ENCODE data around the gene IPO13. TPM values are rescaled to one million over a fixed set of nuclear protein-coding genes. Genes with fewer than 3 reads are reported as not detected.

Gene IPO13
- total RNA-seq, 2 experiments from 2014 or later: 8.0 to 12.4 TPM

- Mint-ChIP-seq H3K9me3 (no peaks in the 10 kb centered on the region), H3K27ac (no peak overlapping the region), H3K4me1 (ENCODE audit: low read depth) (peaks cover 20% of the 10 kb centered on the region), H3K4me3 (no peak overlapping the region), H3K27me3 (ENCODE audit: low read depth) (no peaks in the 10 kb centered on the region), H3K36me3 (ENCODE audit: low read depth) (peaks cover 10% of the 10 kb centered on the region)
- intact Hi-C loops (cut with micrococcal nuclease): loop anchor here (10.0 kb wide), 1 partner anchor 578 kb away; the partner anchor contains the start of gene ELOVL1
- DNase-seq: no peak
- CTCF ChIA-PET: interaction anchor here (0.7 to 5.6 kb wide), 3 partner anchors 8 to 178 kb away, joined by 7 to 76 read pairs (median 39); partner anchors contain the start of gene ARTN
These were observed 4.3 kb upstream of the IPO13 start for GRCh38 chr1:43942411-43942810.

GRCh38 chr1:43944860-43945259 is 1.9 kb upstream of the IPO13 start:
- Mint-ChIP-seq H3K9me3 (no peaks in the 10 kb centered on the region), H3K4me3 (peak overlapping the region; percentile 90)

GRCh38 chr1:43945674-43946235 is 995 bp upstream of the IPO13 start:
- CTCF ChIA-PET: interaction anchor here (0.6 to 5.6 kb wide), 18 partner anchors 9 to 456 kb away, joined by 3 to 76 read pairs (median 4); partner anchors contain the start of genes ARTN and PTPRF
- intact Hi-C loops (cut with micrococcal nuclease): loop anchor here (1.0 to 10.0 kb wide), 10 partner anchors 11 to 581 kb away; partner anchors contain the start of genes ATP6V0B, CCDC24, ELOVL1 and KDM4A
- Mint-ChIP-seq H3K27me3 (ENCODE audit: low read depth) (no peaks in the 10 kb centered on the region), H3K36me3 (ENCODE audit: low read depth) (peaks cover 7% of the 10 kb centered on the region), H3K9me3 (no peaks in the 10 kb centered on the region), H3K4me1 (ENCODE audit: low read depth) (peaks cover 37% of the 10 kb centered on the region), H3K4me3 (peak overlapping the region; percentile 90), H3K27ac (peak overlapping the region; percentile 88)
- no peak for DNase-seq

More at GRCh38 chr1:43944860-43945259, 1.9 kb upstream of the IPO13 start:
- Mint-ChIP-seq H3K27ac (no peak overlapping the region), H3K4me1 (ENCODE audit: low read depth) (peaks cover 37% of the 10 kb centered on the region), H3K36me3 (ENCODE audit: low read depth) (peaks cover 7% of the 10 kb centered on the region), H3K27me3 (ENCODE audit: low read depth) (no peaks in the 10 kb centered on the region)
- intact Hi-C loops (cut with micrococcal nuclease): loop anchor here (10.0 kb wide), 1 partner anchor 580 kb away; the partner anchor contains the start of gene ELOVL1
- CTCF ChIA-PET: interaction anchor here (1.5 to 5.6 kb wide), 3 partner anchors 11 to 415 kb away, joined by 7 to 76 read pairs (median 39); partner anchors contain the start of genes ARTN and PTPRF
- no peak for DNase-seq

GRCh38 chr1:43947061-43947873 is 517 bp downstream of the IPO13 start:
- Mint-ChIP-seq H3K27ac (peak overlapping the region; percentile 88), H3K4me3 (peak overlapping the region; percentile 90), H3K27me3 (ENCODE audit: low read depth) (no peaks in the 10 kb centered on the region), H3K9me3 (no peaks in the 10 kb centered on the region), H3K4me1 (ENCODE audit: low read depth) (peaks cover 41% of the 10 kb centered on the region), H3K36me3 (ENCODE audit: low read depth) (peaks cover 7% of the 10 kb centered on the region)
- DNase-seq: peak; percentile 26
- intact Hi-C loops (cut with micrococcal nuclease): loop anchor here (10.0 kb wide), 1 partner anchor 582 kb away; the partner anchor contains the start of gene ELOVL1
- CTCF ChIA-PET: interaction anchor here (0.6 to 5.6 kb wide), 10 partner anchors 10 to 183 kb away, joined by 3 to 76 read pairs (median 4); partner anchors contain the start of gene ARTN

- peaks cover 7% of the 10 kb centered on the region for H3K36me3 Mint-ChIP-seq (ENCODE audit: low read depth)
- intact Hi-C loops (cut with micrococcal nuclease): loop anchor here (10.0 kb wide), 1 partner anchor 583 kb away; the partner anchor contains the start of gene ELOVL1
- CTCF ChIA-PET: interaction anchor here (0.6 to 0.9 kb wide), 2 partner anchors 37 to 100 kb away, joined by 3 to 4 read pairs; no protein-coding TSS in a partner anchor
- no peaks in the 10 kb centered on the region for H3K9me3 Mint-ChIP-seq
- no peaks in the 10 kb centered on the region for H3K27me3 Mint-ChIP-seq (ENCODE audit: low read depth)
- no peak for DNase-seq
- H3K27ac Mint-ChIP-seq: peak overlapping the region; percentile 68
- H3K4me1 Mint-ChIP-seq (ENCODE audit: low read depth): peaks cover 39% of the 10 kb centered on the region
- peak overlapping the region; percentile 90 for H3K4me3 Mint-ChIP-seq
These were observed 1.2 kb downstream of the IPO13 start for GRCh38 chr1:43947874-43948437.

GRCh38 chr1:43949678-43950077 is 2.9 kb downstream of the IPO13 start:
- H3K36me3 Mint-ChIP-seq (ENCODE audit: low read depth): peaks cover 2% of the 10 kb centered on the region

GRCh38 chr1:43951021-43951985 is 4.6 kb downstream of the IPO13 start:
- H3K4me3 Mint-ChIP-seq: no peak overlapping the region
- DNase-seq: no peak
- no peaks in the 10 kb centered on the region for H3K9me3 Mint-ChIP-seq
- H3K27me3 Mint-ChIP-seq (ENCODE audit: low read depth): no peaks in the 10 kb centered on the region
- peaks cover 2% of the 10 kb centered on the region for H3K36me3 Mint-ChIP-seq (ENCODE audit: low read depth)
- CTCF ChIA-PET: interaction anchor here (1.0 to 3.1 kb wide), 3 partner anchors 13 to 423 kb away, joined by 4 to 8 read pairs (median 4); no protein-coding TSS in a partner anchor
- intact Hi-C loops (cut with micrococcal nuclease): no loop called here
- no peak overlapping the region for H3K27ac Mint-ChIP-seq
- H3K4me1 Mint-ChIP-seq (ENCODE audit: low read depth): peaks cover 21% of the 10 kb centered on the region

More at GRCh38 chr1:43949678-43950077, 2.9 kb downstream of the IPO13 start:
- peaks cover 33% of the 10 kb centered on the region for H3K4me1 Mint-ChIP-seq (ENCODE audit: low read depth)
- H3K9me3 Mint-ChIP-seq: no peaks in the 10 kb centered on the region
- no peak for DNase-seq
- intact Hi-C loops (cut with micrococcal nuclease): loop anchor here (10.0 kb wide), 1 partner anchor 585 kb away; the partner anchor contains the start of gene ELOVL1
- CTCF ChIA-PET: interaction anchor here (0.7 to 3.1 kb wide), 5 partner anchors 14 to 422 kb away, joined by 3 to 8 read pairs (median 4); no protein-coding TSS in a partner anchor
- H3K27ac Mint-ChIP-seq: no peak overlapping the region
- H3K27me3 Mint-ChIP-seq (ENCODE audit: low read depth): no peaks in the 10 kb centered on the region
- no peak overlapping the region for H3K4me3 Mint-ChIP-seq

GRCh38 chr1:43952731-43953346 is 6.1 kb downstream of the IPO13 start:
- Mint-ChIP-seq H3K27me3 (ENCODE audit: low read depth) (no peaks in the 10 kb centered on the region), H3K27ac (no peak overlapping the region), H3K9me3 (no peaks in the 10 kb centered on the region), H3K36me3 (ENCODE audit: low read depth) (peaks cover 6% of the 10 kb centered on the region), H3K4me1 (ENCODE audit: low read depth) (peaks cover 17% of the 10 kb centered on the region), H3K4me3 (no peak overlapping the region)
- intact Hi-C loops (cut with micrococcal nuclease): no loop called here
- no peak for DNase-seq
- CTCF ChIA-PET: interaction anchor here (2.0 kb wide), 1 partner anchor 18 kb away, joined by 6 read pairs; no protein-coding TSS in a partner anchor

GRCh38 chr1:43953361-43953760 is 6.6 kb downstream of the IPO13 start:
- DNase-seq: no peak
- Mint-ChIP-seq H3K36me3 (ENCODE audit: low read depth) (peaks cover 8% of the 10 kb centered on the region), H3K4me3 (no peak overlapping the region), H3K9me3 (no peaks in the 10 kb centered on the region), H3K27me3 (ENCODE audit: low read depth) (no peaks in the 10 kb centered on the region), H3K4me1 (ENCODE audit: low read depth) (peaks cover 12% of the 10 kb centered on the region), H3K27ac (no peak overlapping the region)
- CTCF ChIA-PET: interaction anchor here (2.0 kb wide), 1 partner anchor 18 kb away, joined by 6 read pairs; no protein-coding TSS in a partner anchor
- intact Hi-C loops (cut with micrococcal nuclease): no loop called here

GRCh38 chr1:43954036-43954435 is 7.3 kb downstream of the IPO13 start:
- Mint-ChIP-seq H3K27ac (no peak overlapping the region), H3K4me3 (no peak overlapping the region), H3K36me3 (ENCODE audit: low read depth) (peaks cover 8% of the 10 kb centered on the region), H3K4me1 (ENCODE audit: low read depth) (peaks cover 5% of the 10 kb centered on the region), H3K9me3 (no peaks in the 10 kb centered on the region), H3K27me3 (ENCODE audit: low read depth) (no peaks in the 10 kb centered on the region)
- CTCF ChIA-PET: interaction anchor here (0.7 to 2.0 kb wide), 3 partner anchors 19 to 191 kb away, joined by 4 to 6 read pairs (median 4); no protein-coding TSS in a partner anchor
- no peak for DNase-seq
- intact Hi-C loops (cut with micrococcal nuclease): no loop called here

All from activated naive CD4-positive, alpha-beta T cell treated with anti-CD3 and anti-CD28 coated beads for 36 hours (primary cell).